Fibroblast of skin of right biceps (primary cell): Measurements from ENCODE around the gene PPP1R12C.

Experiments
- DNase-seq: peaks from one replicate; pipeline ENCODE4 v3.0.0-alpha.2; 2013

The PPP1R12C gene

DNA sequence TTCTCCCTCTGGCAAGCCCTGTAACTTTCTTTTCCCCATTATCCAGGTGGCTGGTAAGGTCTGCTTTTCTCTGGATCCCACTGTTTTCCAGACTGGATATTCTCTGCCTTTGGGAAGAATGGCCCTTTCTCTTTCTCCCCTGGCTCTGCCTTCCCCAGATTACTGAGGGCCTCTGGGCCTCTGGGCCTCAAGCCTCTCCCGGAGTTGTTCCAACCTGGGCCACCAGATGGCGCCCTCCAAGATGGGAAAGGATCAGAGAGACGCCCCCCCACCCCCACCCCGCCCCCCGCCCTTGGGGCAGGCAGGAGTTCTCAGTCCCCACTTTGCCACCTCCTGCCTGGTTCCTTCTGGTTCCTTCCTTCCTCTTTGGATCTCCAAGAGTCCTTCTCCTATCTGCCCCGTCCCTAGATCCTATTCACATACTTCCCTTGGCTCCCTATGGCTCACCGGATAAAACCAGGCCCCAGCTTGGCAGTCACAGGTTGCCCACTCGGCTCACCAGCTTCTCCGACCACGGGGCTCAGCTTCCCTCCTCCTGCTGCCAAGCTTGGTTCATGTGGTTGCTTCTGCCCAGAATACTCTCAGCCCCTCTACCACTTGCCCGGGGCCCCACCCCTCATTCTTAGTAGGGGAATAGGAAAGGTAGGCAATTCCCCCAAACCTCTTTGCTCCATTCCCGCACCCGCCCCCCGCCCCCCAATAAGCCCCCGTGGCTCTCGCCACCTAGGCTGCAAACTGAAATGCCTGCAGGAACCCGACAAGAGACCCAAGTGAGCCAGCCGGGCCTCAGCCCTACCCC, 28.7 kb downstream of the PPP1R12C start:
- peak; percentile 67 for DNase-seq

DNA sequence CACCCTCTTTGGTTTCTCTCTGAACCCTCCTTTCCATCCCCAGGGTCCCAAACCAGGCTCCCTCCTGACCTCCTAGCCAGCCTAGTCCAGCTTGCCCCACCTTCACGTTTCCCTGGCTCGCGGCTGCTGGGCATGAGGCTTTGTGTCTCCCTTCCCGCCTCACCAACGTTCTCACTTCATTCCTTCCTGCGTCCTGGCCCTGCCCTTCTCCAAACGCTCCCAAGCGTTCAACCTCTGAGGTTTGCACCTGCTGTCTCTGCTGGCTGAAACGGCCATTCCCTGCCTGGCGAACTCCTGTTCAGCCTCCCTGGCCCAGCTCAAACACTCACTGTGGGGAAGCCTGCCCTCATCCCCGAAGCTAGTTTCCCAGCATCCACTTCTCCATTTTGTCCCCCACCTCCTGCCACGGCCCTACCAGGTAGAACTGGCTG, 29.4 kb downstream of the PPP1R12C start:
- DNase-seq, result no peak

GRCh38 chr19:55087542-55087901, 29.9 kb downstream of the PPP1R12C start:
- DNase-seq, result no peak

DNA sequence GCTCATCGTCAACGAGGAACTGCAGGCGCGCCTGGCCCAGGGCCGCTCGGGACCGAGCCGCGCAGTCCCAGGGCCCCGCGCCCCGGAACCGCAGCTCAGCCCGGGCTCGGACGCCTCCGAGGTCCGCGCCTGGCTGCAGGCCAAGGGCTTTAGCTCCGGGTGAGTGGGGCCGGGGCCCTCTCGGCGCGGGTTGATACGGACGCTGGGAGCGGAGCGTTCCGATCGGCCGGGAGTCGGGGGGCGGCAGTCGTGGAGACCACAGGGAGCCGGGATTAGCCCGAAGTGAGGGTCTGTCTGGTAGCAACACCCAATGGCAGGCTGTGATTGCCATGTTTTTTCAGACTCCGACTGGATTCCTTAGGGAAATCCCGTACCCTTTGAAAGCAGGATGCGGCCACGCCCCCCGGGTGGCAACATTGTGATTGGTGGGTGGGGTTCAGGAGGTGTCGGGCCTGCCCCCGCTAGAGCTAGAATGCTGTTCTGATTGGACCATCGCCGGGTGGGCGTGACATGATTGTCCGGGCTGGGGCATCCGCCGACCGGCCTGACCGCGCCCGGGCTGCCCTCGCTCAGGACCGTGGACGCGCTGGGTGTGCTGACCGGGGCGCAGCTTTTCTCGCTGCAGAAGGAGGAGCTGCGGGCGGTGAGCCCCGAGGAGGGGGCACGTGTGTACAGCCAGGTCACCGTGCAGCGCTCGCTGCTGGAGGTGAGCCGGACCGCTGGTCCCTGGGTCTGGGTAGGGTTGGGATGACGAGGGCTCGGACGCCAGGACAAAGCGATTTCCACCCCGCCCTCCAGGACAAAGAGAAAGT, 30.5 kb downstream of the PPP1R12C start:
- DNase-seq, result peak; percentile 88

DNA sequence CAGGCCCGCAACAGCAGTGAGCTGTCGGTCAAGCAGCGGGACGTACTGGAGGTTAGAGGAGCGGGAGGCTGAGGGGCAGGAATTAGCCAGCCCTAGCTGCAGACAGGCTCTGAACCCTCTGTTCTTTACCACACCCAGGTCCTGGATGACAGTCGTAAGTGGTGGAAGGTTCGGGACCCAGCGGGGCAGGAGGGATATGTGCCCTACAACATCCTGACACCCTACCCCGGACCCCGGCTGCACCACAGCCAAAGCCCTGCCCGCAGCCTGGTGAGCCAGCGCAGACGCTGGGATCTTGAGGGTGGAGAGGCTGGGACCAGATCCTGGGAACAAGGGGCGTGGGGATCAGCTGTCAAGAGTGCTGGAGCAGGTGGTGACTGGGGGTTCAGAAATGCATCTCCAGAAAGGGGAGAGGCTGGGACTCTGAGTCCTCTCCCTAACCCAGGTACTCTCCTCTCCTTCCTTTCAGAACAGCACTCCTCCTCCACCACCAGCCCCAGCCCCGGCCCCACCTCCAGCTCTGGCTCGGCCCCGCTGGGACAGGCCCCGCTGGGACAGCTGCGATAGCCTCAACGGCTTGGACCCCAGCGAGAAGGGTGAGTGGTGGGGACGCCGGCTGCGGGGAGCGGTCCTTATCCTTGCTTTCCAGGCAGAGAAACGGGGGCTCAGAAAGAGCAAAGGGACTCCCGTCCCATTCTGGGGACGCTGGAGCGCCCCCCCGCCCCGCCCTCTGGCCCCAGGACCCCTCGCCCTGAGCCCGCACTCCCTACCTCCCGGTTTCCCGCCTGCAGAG, 31.3 kb downstream of the PPP1R12C start:
- no peak for DNase-seq

DNA sequence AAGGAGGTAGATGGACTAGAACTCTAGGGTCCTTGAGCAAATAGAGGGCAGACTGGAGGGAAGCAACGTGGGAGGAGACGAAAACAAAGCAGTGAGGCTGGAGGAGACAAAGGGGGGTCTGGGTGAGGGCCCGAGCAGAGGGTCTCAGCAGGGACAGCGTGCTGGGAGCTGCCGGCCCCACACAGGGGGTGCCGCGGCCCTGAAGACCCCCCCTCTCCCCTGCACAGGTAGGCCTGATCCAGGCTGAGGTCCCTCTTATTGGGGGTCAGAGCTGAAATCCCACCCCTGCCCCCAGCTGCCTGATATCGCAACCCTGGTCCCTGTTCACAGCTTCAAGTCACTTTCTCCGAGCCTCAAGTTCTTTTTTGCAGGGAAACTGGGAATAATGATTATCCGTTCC, 33.0 kb downstream of the PPP1R12C start:
- DNase-seq, result no peak

DNA sequence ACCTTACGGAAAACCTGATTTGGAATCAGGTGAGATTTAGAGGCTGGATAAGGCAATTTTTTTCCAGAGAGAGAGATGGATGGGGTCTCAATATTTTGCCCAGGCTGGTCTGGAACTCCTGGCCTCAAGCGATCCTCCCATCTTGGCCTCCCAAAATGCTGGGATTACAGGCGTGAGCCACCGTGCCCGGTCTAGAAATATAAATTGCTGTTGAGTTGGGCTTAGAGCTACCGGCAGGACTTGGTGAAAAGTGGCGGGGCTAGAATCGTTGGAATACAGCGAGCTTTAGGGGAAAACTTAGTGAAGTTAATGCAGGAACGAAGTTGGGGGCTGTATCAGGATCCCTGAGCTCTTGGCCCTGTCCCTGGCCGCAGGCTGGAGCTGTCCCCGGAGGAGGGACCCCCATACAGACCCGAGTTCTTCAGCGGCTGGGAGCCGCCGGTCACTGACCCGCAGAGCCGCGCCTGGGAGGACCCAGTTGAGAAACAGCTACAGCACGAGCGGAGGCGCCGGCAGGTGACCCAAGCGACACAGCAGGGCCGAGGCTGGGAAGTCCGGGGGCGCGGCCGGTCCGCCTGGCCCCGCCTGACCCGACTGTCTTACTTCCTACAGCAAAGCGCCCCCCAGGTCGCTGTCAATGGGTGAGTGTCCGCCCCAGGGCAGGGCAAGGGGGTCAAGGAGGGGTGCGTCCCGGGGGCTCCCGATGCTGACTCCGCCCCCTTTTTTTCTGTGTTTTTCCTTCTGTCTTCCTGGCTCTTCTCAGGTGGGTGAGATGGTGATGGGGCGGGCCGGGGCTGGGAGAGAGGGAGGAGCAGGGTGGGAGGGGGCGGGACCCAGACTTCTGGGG, 34.2 kb downstream of the PPP1R12C start:
- no peak for DNase-seq

DNA sequence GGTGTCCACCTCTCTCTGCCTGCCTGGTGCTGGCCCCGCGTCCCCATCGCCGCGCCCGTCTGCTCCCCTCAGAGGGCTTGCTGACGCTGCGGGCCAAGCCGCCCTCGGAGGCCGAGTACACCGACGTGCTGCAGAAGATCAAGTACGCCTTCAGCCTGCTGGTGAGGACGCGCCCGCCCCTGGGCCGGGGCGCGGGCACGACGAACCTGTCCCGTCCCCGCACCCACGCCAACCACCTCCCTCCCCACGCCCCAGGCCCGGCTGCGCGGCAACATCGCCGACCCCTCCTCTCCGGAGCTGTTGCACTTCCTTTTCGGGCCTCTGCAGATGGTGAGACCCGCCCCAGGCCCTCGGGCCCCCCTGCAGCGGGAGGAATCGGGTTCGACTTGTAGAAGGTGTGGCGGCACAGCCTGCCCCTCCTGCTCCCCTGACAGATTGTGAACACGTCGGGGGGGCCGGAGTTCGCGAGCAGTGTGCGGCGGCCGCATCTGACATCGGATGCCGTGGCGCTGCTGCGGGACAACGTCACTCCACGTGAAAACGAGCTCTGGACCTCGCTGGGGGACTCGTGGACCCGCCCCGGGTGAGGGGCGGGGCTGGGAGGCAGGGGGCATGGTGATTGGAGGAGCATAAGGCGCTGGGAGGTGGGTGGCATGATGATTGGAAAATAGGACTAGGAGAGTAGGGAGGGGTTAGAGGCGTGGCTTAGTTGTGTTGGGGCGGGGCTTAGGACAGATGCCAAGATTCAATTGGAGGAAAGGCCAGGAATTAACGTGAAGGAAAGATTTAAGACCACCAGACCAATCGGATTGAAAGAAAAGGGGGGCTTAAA, 35.2 kb downstream of the PPP1R12C start:
- peak; percentile 52 for DNase-seq

DNA sequence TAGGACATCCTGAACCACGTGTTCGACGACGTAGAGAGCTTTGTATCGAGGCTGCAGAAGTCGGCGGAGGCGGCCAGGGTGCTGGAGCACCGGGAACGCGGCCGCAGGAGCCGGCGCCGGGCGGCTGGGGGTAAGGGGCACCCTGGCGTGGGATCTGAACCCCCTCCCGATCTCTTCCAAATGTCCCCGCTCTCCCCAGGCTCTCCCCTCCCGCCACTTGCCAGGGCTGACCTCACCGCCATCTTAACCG, 35.7 kb downstream of the PPP1R12C start:
- no peak for DNase-seq

DNA sequence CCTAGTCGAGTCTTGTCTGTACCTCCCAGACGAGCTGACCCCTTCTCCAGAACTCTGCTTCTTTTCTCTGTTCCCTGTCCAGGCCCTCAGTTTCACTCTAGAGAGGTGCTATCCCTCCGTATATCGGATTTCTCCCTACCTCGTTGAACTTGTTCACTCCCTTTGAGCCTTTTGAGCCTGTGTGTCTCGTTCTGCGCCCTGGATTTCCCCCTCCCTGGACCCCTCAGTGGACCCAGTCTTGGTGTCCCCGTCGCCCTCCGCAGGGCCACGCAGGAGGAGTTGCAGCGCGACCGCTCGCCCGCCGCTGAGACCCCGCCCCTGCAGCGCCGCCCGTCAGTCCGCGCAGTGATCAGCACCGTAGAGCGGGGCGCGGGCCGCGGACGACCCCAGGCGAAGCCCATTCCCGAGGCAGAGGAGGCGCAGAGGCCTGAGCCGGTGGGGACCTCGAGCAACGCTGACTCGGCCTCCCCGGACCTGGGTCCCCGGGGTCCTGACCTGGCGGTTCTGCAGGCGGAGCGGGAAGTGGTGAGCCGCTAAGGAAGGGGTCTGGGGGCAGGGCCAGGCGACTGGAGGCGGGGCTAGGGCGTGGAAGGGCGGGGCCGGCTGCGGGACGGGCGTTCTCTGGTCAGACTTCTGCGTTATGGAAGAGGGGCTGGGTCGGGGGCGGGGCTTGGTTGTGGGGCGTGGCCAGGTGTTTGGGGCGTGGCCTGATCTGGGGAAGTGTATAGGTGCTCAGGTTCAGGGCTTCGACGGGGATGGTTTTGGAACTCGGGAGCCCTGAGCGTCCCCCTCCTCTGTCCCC, 36.3 kb downstream of the PPP1R12C start:
- DNase-seq, result peak; percentile 59

DNA sequence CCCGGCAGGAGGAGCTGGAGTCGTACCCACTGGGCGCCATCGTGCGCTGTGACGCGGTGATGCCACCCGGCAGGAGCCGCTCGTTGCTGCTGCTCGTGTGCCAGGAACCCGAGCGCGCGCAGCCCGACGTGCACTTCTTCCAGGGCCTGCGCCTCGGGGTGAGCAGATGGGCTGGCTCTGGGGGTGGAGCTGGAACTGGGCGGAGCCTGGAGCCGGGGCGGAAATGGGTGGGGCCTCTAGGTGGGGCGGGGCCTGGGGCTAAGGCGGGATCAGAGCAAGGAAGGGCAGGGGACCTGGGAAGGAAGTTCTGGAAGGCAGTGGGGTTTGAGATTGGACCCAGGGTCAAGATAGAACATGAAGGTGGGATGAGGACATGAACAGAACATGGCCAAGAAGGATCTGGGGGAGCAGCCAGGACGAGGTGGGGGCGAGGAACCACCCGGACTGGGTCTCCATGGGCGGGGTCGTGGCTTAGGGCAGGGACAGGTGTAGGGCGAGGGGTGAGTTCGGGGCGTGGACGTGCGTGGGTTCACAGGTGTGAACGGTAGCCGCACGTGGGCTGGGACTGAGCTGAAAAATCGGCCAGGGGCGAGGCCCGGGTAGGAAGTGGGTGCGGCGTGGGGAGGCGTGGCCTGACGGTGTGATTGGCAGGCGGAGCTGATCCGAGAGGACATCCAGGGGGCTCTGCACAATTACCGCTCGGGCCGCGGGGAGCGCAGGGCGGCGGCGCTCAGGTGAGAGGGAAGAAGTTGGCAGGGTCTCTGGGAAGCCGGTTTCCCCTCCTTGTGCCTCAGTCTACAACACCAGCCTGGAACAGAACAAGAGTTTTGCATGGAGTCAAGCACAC, 37.1 kb downstream of the PPP1R12C start:
- peak; percentile 59 for DNase-seq

- no peak for DNase-seq
Measured at GRCh38 chr19:55079400-55080038, 37.9 kb downstream of the PPP1R12C start.

- DNase-seq, result no peak
Measured at GRCh38 chr19:55078996-55079395, 38.4 kb downstream of the PPP1R12C start.

- DNase-seq, result no peak
Measured at GRCh38 chr19:55077106-55077505, 40.3 kb downstream of the PPP1R12C start.

GRCh38 chr19:55076321-55076720, 41.1 kb downstream of the PPP1R12C start:
- DNase-seq, result no peak

- DNase-seq, result no peak
Measured at GRCh38 chr19:55075371-55075998, 42.0 kb downstream of the PPP1R12C start, which contains the start of gene EPS8L1. TSS of gene EPS8L1 (plus strand) at chr19:55075869. CDS start at chr19:55076445, 576 bp downstream.

DNA sequence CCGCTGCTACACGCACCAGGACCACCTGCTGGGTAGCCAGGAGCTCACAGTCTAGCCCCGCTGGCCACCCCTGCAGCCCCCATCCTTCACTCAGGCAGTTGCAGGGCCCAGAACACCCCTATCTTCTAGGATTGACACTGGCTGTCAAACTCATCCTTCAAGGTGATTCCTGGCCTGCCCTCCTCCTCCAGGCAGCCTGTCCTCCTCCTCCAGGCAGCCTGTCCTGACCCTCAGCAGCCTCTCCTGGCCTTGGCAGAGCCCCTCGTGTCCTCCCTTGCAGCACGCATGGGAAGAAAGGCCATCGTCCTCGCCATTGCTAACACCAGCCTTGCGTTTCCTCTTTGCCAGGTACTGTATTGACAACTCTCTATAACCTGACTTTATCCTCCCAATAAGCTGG, 45.5 kb downstream of the PPP1R12C start:
- no peak for DNase-seq

DNA sequence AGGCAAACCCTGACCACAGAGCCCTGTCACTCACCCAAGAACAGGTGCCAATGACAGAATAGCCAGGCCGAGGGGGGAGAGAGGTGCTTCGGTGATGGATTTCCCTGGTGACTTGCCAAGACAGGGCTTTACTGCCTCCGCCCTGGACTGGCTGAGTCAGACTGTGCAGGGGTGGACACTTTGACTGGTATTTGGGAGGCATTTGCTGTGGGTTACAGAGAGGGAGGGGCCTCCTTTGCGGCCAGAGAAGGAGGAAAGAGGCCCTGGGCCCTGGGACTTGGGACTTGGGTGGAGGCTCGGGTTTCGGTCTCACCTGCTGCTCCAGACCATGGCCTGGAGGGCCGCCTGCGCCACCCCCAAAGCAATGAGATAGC, 46.3 kb downstream of the PPP1R12C start:
- peak; percentile 44 for DNase-seq
